Body of pancreas (tissue), 4 donors: Measurements from ENCODE around the gene UGDH. TPM values are rescaled to one million over a fixed set of nuclear protein-coding genes. Genes with fewer than 3 reads are reported as not detected.

Source experiments
- ATAC-seq: fragments of 150-250 bp; one replicate; pipeline ENCODE4 v1.9.1; 2016
- DNase-seq, 4 donors: peaks; one replicate each; pipeline ENCODE4 v3.0.0-alpha.2; 2019
- H3K27ac ChIP-seq, 4 donors: fragments of 200-600 bp; sonication (generic); 1 replicate in 3 of 4; 2 replicates in 1 of 4; pipeline versions ENCODE4 v1.5.1 to v1.6.1; 2016 to 2019; ENCODE audit warnings: mild to moderate bottlenecking in 1 of 4, mixed read lengths in 1 of 4, moderate library complexity in 1 of 4
- H3K27me3 ChIP-seq, 2 donors: fragments of 200-600 bp; sonication (generic); one replicate each; pipeline ENCODE4 v1.6.0; 2016; ENCODE audit warnings: mild to moderate bottlenecking in 1 of 2
- H3K36me3 ChIP-seq, 2 donors: fragments of 200-600 bp; sonication (generic); replicated peaks in 1 of 2; 2 replicates each; pipeline ENCODE4 v1.5.1; 2016; ENCODE audit warnings: low read depth in 2 of 2; ENCODE audit not compliant: insufficient read depth in 1 of 2
- H3K4me1 ChIP-seq: fragments of 200-600 bp; sonication (generic); one replicate; pipeline ENCODE4 v1.6.0; 2016
- H3K4me3 ChIP-seq, 2 donors: fragments of 200-600 bp; sonication (generic); 1 replicate in 1 of 2; 2 replicates in 1 of 2; pipeline ENCODE4 v1.5.1; 2016 to 2019
- H3K9me3 ChIP-seq, 3 donors: fragments of 200-600 bp; sonication (generic); 1 replicate in 2 of 3; 2 replicates in 1 of 3; pipeline ENCODE4 v1.5.1; 2016
- POLR2A ChIP-seq, 3 donors: fragments of 450-650 bp; IDR thresholded peaks; one replicate each; pipeline ENCODE4 v1.6.1; 2016; ENCODE audit warnings: antibody characterized with exemption in 3 of 3, mild to moderate bottlenecking in 2 of 3
- WGBS, 2 donors: methylation state at CpG; one replicate each; pipeline ENCODE4 v1.1.5; 2017; 5-methylcytosine and 5-hydroxymethylcytosine counted together
- intact Hi-C: fragments of 100-400 bp; cut with DNase I; formaldehyde crosslinking; loops from one replicate; pipeline ENCODE4 v1.15.1; 2023
- total RNA-seq, 2 donors: library from RNA; depleted of rRNA; stranded (reverse); fragments of >200 nt; gene quantifications; one replicate each; pipeline ENCODE4 v1.1.0, GENCODE V29; 2016
- TF ChIP-seq, protein P1 (sequence below), 7 experiments: fragments of 450-650 bp in 4 of 7; fragments of 200-600 bp in 3 of 7; sonication (generic) in 3 of 7; IDR thresholded peaks; one replicate each; pipeline ENCODE4 v1.5.1; 2016 to 2019; ENCODE audit warnings: antibody characterized with exemption in 7 of 7

UGDH gene
- total RNA-seq, 2 donors from 2014 or later = 71.1 to 107 TPM

DNA sequence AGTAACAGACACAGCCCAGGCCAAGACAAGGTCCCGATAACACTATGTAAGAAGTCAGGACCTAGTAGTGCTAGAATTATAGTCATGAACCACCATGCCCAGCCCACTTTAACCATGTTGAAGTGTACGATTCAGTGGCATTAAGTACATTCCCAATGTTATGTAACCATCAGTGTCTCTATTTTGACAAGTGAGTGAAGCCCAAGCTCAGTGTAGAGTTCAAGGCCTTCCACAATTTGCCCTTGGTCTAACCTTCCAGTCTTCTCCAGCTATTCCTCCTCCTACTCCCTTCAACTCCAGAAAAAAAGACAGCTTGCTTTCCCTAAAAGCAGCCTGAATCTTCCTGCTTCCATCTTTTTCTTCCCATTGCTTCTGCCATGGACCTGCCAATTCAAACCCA lies 36.9 kb downstream of the UGDH start:
- no peak overlapping the region for H3K27ac ChIP-seq
- no peaks in the 10 kb centered on the region for H3K36me3 ChIP-seq
- H3K9me3 ChIP-seq = no peaks in the 10 kb centered on the region
- no peak for TF ChIP-seq POLR2A (IDR thresholded peaks at IDR 0.05)
- TF ChIP-seq, protein P1, sequence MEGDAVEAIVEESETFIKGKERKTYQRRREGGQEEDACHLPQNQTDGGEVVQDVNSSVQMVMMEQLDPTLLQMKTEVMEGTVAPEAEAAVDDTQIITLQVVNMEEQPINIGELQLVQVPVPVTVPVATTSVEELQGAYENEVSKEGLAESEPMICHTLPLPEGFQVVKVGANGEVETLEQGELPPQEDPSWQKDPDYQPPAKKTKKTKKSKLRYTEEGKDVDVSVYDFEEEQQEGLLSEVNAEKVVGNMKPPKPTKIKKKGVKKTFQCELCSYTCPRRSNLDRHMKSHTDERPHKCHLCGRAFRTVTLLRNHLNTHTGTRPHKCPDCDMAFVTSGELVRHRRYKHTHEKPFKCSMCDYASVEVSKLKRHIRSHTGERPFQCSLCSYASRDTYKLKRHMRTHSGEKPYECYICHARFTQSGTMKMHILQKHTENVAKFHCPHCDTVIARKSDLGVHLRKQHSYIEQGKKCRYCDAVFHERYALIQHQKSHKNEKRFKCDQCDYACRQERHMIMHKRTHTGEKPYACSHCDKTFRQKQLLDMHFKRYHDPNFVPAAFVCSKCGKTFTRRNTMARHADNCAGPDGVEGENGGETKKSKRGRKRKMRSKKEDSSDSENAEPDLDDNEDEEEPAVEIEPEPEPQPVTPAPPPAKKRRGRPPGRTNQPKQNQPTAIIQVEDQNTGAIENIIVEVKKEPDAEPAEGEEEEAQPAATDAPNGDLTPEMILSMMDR (IDR thresholded peaks at IDR 0.05) = no peak
- no peaks in the 10 kb centered on the region for H3K27me3 ChIP-seq
- WGBS, 2 donors = 81 to 84% methylated on average over 2 of the region's 2 CpGs
- DNase-seq (no peak), ATAC-seq (no peak)
- intact Hi-C loops = no loop called here
- H3K4me1 ChIP-seq = no peaks in the 10 kb centered on the region
- H3K4me3 ChIP-seq = no peak overlapping the region

DNA sequence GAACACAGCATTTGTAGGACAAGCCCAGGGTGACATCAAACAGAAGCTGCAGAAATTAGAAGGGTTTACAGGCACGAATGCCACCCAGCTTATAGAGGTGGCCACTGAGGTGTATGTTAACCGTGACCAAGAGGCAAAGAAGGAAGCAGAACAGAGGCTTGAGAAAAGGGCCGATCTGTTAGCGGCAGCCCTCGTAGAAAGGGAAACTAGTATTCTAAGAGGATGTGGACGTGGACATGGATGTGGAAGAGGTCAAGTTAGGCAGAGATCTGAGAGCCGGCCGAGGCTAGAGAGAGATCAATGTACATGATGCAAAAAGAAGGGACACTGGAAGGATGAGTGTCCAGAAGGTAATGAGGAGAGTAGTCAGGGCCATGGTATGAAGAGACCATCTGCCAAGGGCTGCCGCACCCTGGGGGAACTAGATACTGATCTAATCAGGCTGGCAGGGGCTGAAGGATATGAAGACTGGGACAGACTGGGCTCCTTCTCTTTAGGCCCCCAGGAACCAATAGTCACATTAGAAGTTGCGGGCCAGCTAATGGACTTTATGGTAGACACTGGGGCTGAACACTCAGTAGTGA lies 40.9 kb downstream of the UGDH start:
- Histone ChIP-seq H3K27ac (no peak overlapping the region), H3K4me1 (no peaks in the 10 kb centered on the region), H3K4me3 (no peak overlapping the region), H3K9me3 (no peaks in the 10 kb centered on the region), H3K27me3 (no peaks in the 10 kb centered on the region), H3K36me3 (no peaks in the 10 kb centered on the region)
- TF ChIP-seq, protein P1 (IDR thresholded peaks at IDR 0.05) = no peak
- TF ChIP-seq POLR2A (IDR thresholded peaks at IDR 0.05) = no peak
- no peak for ATAC-seq
- 73 to 78% methylated on average over 9 to 10 of the region's 10 CpGs for WGBS, 2 donors
- intact Hi-C loops = no loop called here
- no peak for DNase-seq

DNA sequence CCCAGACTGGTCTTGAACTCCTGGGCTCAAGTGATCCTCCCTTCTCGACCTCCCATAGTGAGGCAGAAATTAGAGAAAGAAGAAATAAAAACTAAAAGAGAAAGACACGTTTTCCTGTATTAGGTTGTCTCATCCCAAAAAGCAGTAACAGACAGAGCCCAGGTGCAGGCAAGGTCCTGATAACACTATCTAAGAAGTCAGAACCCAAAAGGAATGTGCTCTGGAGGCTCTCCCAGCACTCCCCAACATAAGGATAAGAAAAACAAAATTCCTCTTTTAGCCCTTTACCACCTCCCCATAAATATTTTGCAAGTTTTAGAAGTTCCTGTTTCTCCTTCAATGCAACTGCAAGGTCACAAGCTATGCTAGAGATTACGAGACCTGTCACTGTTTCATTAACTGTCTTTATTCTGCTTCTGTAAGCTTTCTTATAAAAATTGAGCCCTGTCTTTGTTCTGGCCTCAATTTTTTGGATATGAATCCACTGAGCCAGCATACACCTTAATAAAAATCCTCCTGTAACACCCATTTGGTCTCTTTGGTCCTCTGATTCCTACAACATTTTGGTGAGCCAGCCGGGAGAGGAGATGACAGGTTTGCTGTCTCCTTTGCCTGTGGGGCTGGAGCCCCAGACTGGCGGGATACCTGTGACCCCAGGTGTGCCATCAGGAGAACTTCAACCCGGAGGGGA lies 42.5 kb downstream of the UGDH start:
- ATAC-seq = no peak
- TF ChIP-seq POLR2A (IDR thresholded peaks at IDR 0.05) = no peak
- TF ChIP-seq, protein P1 (IDR thresholded peaks at IDR 0.05) = no peak
- no peaks in the 10 kb centered on the region for H3K9me3 ChIP-seq
- no peak overlapping the region for H3K27ac ChIP-seq
- H3K4me3 ChIP-seq = no peak overlapping the region
- 68 to 83% methylated on average over 5 to 6 of the region's 6 CpGs for WGBS, 2 donors
- no peaks in the 10 kb centered on the region for H3K4me1 ChIP-seq
- DNase-seq = no peak
- intact Hi-C loops = no loop called here
- no peaks in the 10 kb centered on the region for H3K36me3 ChIP-seq
- no peaks in the 10 kb centered on the region for H3K27me3 ChIP-seq

DNA sequence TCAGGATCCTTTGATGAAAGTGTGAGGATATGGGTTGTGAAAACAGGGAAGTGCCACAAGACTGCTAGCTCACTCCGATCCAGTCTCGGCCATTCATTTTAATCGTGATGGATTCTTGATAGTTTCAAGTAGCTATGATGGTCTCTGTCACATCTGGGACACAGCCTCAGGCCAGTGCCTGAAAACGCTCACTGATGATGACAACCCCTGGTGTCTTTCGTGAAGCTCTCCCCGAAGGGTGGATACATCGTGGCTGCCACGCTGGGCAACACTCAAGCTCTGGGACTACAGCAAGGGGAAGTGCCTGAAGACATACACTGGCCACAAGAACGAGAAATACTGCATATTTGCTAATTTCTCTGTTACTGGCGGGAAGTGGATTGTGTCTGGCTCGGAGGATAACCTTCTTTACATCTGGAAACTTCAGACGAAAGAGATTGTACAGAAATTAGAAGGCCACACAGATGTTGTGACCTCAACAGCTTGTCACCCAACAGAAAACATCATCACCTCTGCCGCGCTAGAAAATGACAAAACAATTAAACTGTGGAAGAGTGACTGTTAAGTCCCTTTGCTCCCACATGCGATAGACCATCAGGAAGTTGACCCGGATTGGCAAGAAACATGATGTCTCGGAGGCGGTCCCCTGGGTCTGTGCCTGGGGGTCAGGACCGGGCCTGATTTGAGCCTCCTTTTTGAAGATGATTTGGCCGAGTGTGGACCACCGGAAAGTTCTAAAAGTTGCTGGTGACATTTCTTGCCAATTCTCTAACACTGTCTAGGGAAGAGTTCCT lies 46.1 kb downstream of the UGDH start:
- ATAC-seq = no peak

More for the DNA sequence above, 46.1 kb downstream of the UGDH start:
- WGBS, 2 donors = 72 to 84% methylated on average over 21 of the region's 21 CpGs
- no peaks in the 10 kb centered on the region for H3K9me3 ChIP-seq
- no peak overlapping the region for H3K27ac ChIP-seq
- no peaks in the 10 kb centered on the region for H3K4me1 ChIP-seq
- TF ChIP-seq, protein P1 (IDR thresholded peaks at IDR 0.05) = no peak
- no peak for TF ChIP-seq POLR2A (IDR thresholded peaks at IDR 0.05)
- H3K27me3 ChIP-seq = no peaks in the 10 kb centered on the region
- intact Hi-C loops = no loop called here
- DNase-seq = no peak
- no peak overlapping the region for H3K4me3 ChIP-seq
- no peaks in the 10 kb centered on the region for H3K36me3 ChIP-seq
